Rectal smooth muscle tissue (tissue), 1 donor: Measurements from ENCODE around the gene RGL1.

ENCODE experiments used
- H3K27ac ChIP-seq: one replicate; pipeline ENCODE4 v1.7.0; 2013; ENCODE audit warnings: low read depth, low read length, inconsistent platforms
- H3K27me3 ChIP-seq: one replicate; pipeline ENCODE4 v1.7.0; 2013; ENCODE audit warnings: low read length; ENCODE audit not compliant: control insufficient read depth, insufficient read depth
- H3K36me3 ChIP-seq: one replicate; pipeline ENCODE4 v1.7.0; 2013; ENCODE audit warnings: low read length; ENCODE audit not compliant: control insufficient read depth, insufficient read depth
- H3K4me1 ChIP-seq: one replicate; pipeline ENCODE4 v1.7.0; 2013; ENCODE audit warnings: low read length; ENCODE audit not compliant: control insufficient read depth, insufficient read depth
- H3K4me3 ChIP-seq: one replicate; pipeline ENCODE4 v1.7.0; 2013; ENCODE audit warnings: low read length
- H3K9ac ChIP-seq: one replicate; pipeline ENCODE4 v1.7.0; 2013; ENCODE audit warnings: low read length

Gene RGL1

DNA sequence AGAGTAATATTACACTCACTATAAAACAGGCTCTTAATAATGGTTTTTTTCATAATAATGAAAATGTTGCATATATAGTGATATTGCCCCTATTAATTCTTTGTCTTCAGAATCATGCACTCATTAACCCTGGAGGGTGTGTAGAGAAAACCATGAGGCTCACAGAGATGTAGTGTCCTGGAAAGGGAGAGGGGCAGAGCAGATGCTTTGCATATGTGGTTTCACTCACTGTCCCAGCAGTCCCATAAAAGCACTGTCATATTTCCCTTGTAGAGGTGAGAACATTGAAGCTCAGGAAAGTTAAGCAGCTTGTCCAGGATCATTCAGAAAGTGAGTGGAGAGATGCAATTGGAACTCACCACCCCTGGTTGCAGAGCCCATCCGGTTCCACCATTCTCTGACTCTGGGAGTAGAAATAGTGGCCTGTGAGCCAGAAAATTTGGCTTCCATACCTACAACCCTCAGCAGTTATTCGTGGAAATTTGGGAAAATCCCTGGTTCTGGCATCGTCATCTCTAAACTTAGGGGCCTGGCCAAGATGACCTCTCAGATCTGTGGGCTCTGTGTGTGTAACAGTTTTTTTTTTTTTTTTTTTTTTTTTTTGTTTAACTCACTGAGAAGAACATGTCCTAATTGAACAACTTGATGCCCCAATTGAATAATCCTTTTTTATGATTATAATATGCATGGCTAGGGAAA is 86.4 kb downstream of the RGL1 start:
- no peaks in the 10 kb centered on the region for H3K27me3 ChIP-seq
- no peak overlapping the region for H3K27ac ChIP-seq
- H3K4me3 ChIP-seq: no peak overlapping the region
- no peak overlapping the region for H3K9ac ChIP-seq
- H3K36me3 ChIP-seq: no peaks in the 10 kb centered on the region
- peaks cover 8% of the 10 kb centered on the region for H3K4me1 ChIP-seq

- Histone ChIP-seq H3K9ac (no peak overlapping the region), H3K27ac (no peak overlapping the region), H3K4me1 (peaks cover 6% of the 10 kb centered on the region), H3K27me3 (no peaks in the 10 kb centered on the region), H3K4me3 (no peak overlapping the region), H3K36me3 (no peaks in the 10 kb centered on the region)
Observed at GRCh38 chr1:183892351-183892793, 87.5 kb downstream of the RGL1 start.

GRCh38 chr1:183893561-183894289 is 88.8 kb downstream of the RGL1 start:
- no peak overlapping the region for H3K4me3 ChIP-seq
- peaks cover 5% of the 10 kb centered on the region for H3K36me3 ChIP-seq
- no peaks in the 10 kb centered on the region for H3K27me3 ChIP-seq
- no peaks in the 10 kb centered on the region for H3K4me1 ChIP-seq
- H3K9ac ChIP-seq: no peak overlapping the region
- no peak overlapping the region for H3K27ac ChIP-seq

- Histone ChIP-seq H3K9ac (no peak overlapping the region), H3K27ac (no peak overlapping the region), H3K4me1 (no peaks in the 10 kb centered on the region), H3K36me3 (peaks cover 7% of the 10 kb centered on the region), H3K27me3 (no peaks in the 10 kb centered on the region), H3K4me3 (no peak overlapping the region)
Observed at GRCh38 chr1:183894290-183894565, 89.3 kb downstream of the RGL1 start.

GRCh38 chr1:183896466-183897048 is 91.6 kb downstream of the RGL1 start:
- H3K4me1 ChIP-seq: no peaks in the 10 kb centered on the region
- H3K27ac ChIP-seq: no peak overlapping the region

DNA sequence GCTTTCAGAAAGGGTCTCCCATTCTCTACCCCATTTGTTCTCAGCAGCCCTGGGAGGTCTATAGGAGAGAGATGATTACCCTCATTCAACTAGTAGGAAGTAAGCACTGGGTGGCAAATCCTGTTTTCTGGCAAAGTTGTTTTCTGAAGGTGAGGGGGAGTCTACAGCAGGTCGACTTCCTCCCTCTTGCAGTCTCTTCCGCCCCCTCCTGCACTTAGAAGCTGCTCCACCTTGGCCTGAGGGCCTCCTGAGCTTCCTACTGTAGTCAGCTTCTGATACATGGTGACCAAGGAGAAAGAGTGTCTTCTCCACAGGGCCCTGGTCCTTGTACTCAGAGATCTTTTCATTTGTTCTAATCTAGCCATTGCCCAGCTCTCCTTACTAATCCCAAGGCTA is 93.1 kb downstream of the RGL1 start:
- H3K9ac ChIP-seq: no peak overlapping the region
- H3K36me3 ChIP-seq: peaks cover 7% of the 10 kb centered on the region
- H3K27ac ChIP-seq: no peak overlapping the region

More at GRCh38 chr1:183896466-183897048, 91.6 kb downstream of the RGL1 start:
- Histone ChIP-seq H3K36me3 (peaks cover 7% of the 10 kb centered on the region), H3K4me3 (no peak overlapping the region), H3K27me3 (no peaks in the 10 kb centered on the region), H3K9ac (no peak overlapping the region)

DNA sequence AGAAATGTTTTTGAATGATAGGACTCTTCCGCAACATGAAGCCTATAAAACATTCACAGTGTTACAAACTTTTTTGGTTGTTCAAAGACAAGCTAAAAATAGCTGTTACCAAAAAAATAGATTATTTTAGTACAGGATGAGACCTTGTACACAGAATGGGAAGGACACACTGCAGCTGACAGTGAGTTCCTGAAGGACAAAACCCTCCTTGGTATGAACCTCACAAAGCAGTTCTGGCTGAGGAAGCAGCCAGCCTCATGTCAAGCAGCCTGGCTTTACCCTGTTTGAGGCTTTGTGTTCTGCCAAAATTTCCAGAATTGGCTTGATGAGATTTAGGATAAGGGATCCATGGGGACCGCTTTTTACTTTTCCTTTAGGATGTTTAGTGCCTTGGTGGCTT is 93.7 kb downstream of the RGL1 start:
- Histone ChIP-seq H3K9ac (no peak overlapping the region), H3K27ac (no peak overlapping the region), H3K27me3 (no peaks in the 10 kb centered on the region), H3K4me3 (no peak overlapping the region), H3K4me1 (no peaks in the 10 kb centered on the region), H3K36me3 (peaks cover 7% of the 10 kb centered on the region)

More for the DNA sequence above, 93.1 kb downstream of the RGL1 start:
- no peaks in the 10 kb centered on the region for H3K4me1 ChIP-seq
- H3K27me3 ChIP-seq: no peaks in the 10 kb centered on the region
- no peak overlapping the region for H3K4me3 ChIP-seq

- no peaks in the 10 kb centered on the region for H3K4me1 ChIP-seq
- no peak overlapping the region for H3K27ac ChIP-seq
- H3K27me3 ChIP-seq: no peaks in the 10 kb centered on the region
- no peak overlapping the region for H3K9ac ChIP-seq
- H3K36me3 ChIP-seq: peaks cover 7% of the 10 kb centered on the region
- no peak overlapping the region for H3K4me3 ChIP-seq
Observed at GRCh38 chr1:183901748-183902330, 96.9 kb downstream of the RGL1 start.

GRCh38 chr1:183903101-183903500 is 98.2 kb downstream of the RGL1 start:
- Histone ChIP-seq H3K36me3 (peaks cover 10% of the 10 kb centered on the region), H3K27ac (no peak overlapping the region), H3K4me1 (no peaks in the 10 kb centered on the region), H3K27me3 (no peaks in the 10 kb centered on the region), H3K9ac (no peak overlapping the region), H3K4me3 (no peak overlapping the region)

DNA sequence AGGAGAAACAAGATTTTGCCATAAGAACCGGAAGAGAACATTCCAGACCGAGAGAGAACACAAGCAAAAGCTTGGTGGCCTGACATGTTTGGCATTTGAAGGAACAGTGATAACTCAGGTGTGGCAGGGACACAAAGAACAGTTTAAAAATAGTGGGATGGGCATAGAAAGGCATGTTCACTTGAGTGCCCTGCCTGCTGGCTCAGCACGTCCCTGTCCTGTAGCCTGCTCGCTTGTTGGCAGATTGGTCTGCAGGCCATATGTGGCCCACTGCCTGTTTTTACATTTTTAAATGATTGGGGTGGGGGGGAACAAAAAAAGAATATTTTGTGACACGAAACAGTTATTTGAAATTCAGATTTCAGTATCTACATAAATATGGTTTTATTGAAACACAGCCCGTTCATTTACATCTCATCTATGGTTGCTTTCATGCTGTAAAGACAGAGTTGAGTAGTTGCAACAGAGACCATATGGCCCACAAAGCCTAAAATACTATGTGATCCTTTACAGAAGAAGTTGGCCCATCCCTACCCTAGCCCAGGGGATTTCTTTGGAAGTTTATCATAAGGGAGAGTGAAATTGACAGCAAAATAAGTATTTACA is 100.7 kb downstream of the RGL1 start:
- Histone ChIP-seq H3K27me3 (no peaks in the 10 kb centered on the region), H3K36me3 (peaks cover 11% of the 10 kb centered on the region), H3K27ac (no peak overlapping the region), H3K4me1 (no peaks in the 10 kb centered on the region), H3K9ac (no peak overlapping the region), H3K4me3 (no peak overlapping the region)

- Histone ChIP-seq H3K4me3 (no peak overlapping the region), H3K4me1 (no peaks in the 10 kb centered on the region), H3K36me3 (peaks cover 11% of the 10 kb centered on the region), H3K27ac (no peak overlapping the region), H3K27me3 (no peaks in the 10 kb centered on the region), H3K9ac (no peak overlapping the region)
Observed at GRCh38 chr1:183907070-183907469, 102.2 kb downstream of the RGL1 start.

GRCh38 chr1:183908079-183908478 is 103.2 kb downstream of the RGL1 start:
- no peaks in the 10 kb centered on the region for H3K27me3 ChIP-seq
- H3K4me1 ChIP-seq: no peaks in the 10 kb centered on the region
- H3K9ac ChIP-seq: no peak overlapping the region
- no peak overlapping the region for H3K4me3 ChIP-seq
- H3K36me3 ChIP-seq: peaks cover 11% of the 10 kb centered on the region
- no peak overlapping the region for H3K27ac ChIP-seq
